Stomach smooth muscle (tissue), 2 donors: ENCODE results near the gene ODF2L.
A peak's percentile ranks its signal among the peaks of the same experiment; 100 is the strongest.

Experiments
- H3K27ac ChIP-seq: one replicate; pipeline ENCODE4 v1.7.0; 2013; ENCODE audit warnings: mild to moderate bottlenecking, low read length, inconsistent platforms
- H3K27me3 ChIP-seq, 2 donors: one replicate each; pipeline ENCODE4 v1.7.0; 2013; ENCODE audit warnings: low read length in 2 of 2; ENCODE audit not compliant: insufficient read depth in 2 of 2, control insufficient read depth in 1 of 2
- H3K36me3 ChIP-seq, 2 donors: one replicate each; pipeline ENCODE4 v1.7.0; 2013; ENCODE audit warnings: low read length in 2 of 2; ENCODE audit not compliant: control insufficient read depth in 2 of 2, insufficient read depth in 2 of 2
- H3K4me1 ChIP-seq: one replicate; pipeline ENCODE4 v1.7.0; 2013; ENCODE audit warnings: low read length; ENCODE audit not compliant: control insufficient read depth, insufficient read depth
- H3K4me3 ChIP-seq, 2 donors: one replicate each; pipeline ENCODE4 v1.7.0; 2013; ENCODE audit warnings: low read length in 2 of 2
- H3K9ac ChIP-seq, 2 donors: one replicate each; pipeline ENCODE4 v1.7.0; 2013; ENCODE audit warnings: low read length in 2 of 2, mild to moderate bottlenecking in 1 of 2
- H3K9me3 ChIP-seq, 2 donors: one replicate each; pipeline ENCODE4 v1.7.0; 2013; ENCODE audit warnings: low read length in 2 of 2; ENCODE audit not compliant: control insufficient read depth in 2 of 2
- donor health status: healthy.
- donor health status: Pancreatic carcinoma.

ODF2L gene

GRCh38 chr1:86395751-86396497 lies at the start of gene ODF2L:
Gene ODF2L, minus strand, starts transcription at chr1:86396323. Its CDS starts 9,296 bp downstream, at chr1:86387027.
- Histone ChIP-seq H3K9me3 (no peaks in the 10 kb centered on the region), H3K9ac (peak within 1 kb of the TSS; percentile 72 to 81), H3K4me3 (peak within 1 kb of the TSS; percentile 98), H3K4me1 (peaks cover 10% of the 10 kb centered on the region), H3K27ac (peak within 1 kb of the TSS; percentile 56), H3K27me3 (no peaks in the 10 kb centered on the region), H3K36me3 (no peaks in the 10 kb centered on the region)

GRCh38 chr1:86445919-86446318 lies 49.8 kb upstream of the ODF2L start:
- Histone ChIP-seq H3K9ac (no peak overlapping the region), H3K27me3 (no peaks in the 10 kb centered on the region), H3K4me3 (no peak overlapping the region), H3K27ac (no peak overlapping the region), H3K9me3 (no peaks in the 10 kb centered on the region), H3K36me3 (no peaks in the 10 kb centered on the region), H3K4me1 (no peaks in the 10 kb centered on the region)

- Histone ChIP-seq H3K9ac (no peak overlapping the region), H3K36me3 (no peaks in the 10 kb centered on the region), H3K27ac (no peak overlapping the region), H3K27me3 (no peaks in the 10 kb centered on the region), H3K9me3 (no peaks in the 10 kb centered on the region), H3K4me1 (no peaks in the 10 kb centered on the region), H3K4me3 (no peak overlapping the region)
Measured at GRCh38 chr1:86441997-86442396, 45.9 kb upstream of the ODF2L start.

GRCh38 chr1:86441581-86441980 lies 45.5 kb upstream of the ODF2L start:
- Histone ChIP-seq H3K27me3 (no peaks in the 10 kb centered on the region), H3K36me3 (no peaks in the 10 kb centered on the region), H3K4me3 (no peak overlapping the region), H3K9me3 (no peaks in the 10 kb centered on the region), H3K9ac (no peak overlapping the region), H3K27ac (no peak overlapping the region), H3K4me1 (no peaks in the 10 kb centered on the region)

GRCh38 chr1:86436041-86436440 lies 39.9 kb upstream of the ODF2L start:
- no peaks in the 10 kb centered on the region for H3K4me1 ChIP-seq
- no peak overlapping the region for H3K27ac ChIP-seq
- H3K36me3 ChIP-seq, result no peaks in the 10 kb centered on the region
- H3K9me3 ChIP-seq, result no peaks in the 10 kb centered on the region
- H3K9ac ChIP-seq, result no peak overlapping the region
- no peak overlapping the region for H3K4me3 ChIP-seq
- no peaks in the 10 kb centered on the region for H3K27me3 ChIP-seq

GRCh38 chr1:86435327-86435726 lies 39.2 kb upstream of the ODF2L start:
- Histone ChIP-seq H3K4me1 (no peaks in the 10 kb centered on the region), H3K9ac (no peak overlapping the region), H3K9me3 (no peaks in the 10 kb centered on the region), H3K36me3 (no peaks in the 10 kb centered on the region), H3K4me3 (no peak overlapping the region), H3K27me3 (no peaks in the 10 kb centered on the region), H3K27ac (no peak overlapping the region)

- Histone ChIP-seq H3K4me3 (no peak overlapping the region), H3K9ac (no peak overlapping the region), H3K4me1 (no peaks in the 10 kb centered on the region), H3K27me3 (no peaks in the 10 kb centered on the region), H3K36me3 (no peaks in the 10 kb centered on the region), H3K9me3 (no peaks in the 10 kb centered on the region), H3K27ac (no peak overlapping the region)
Measured at GRCh38 chr1:86434059-86434458, 37.9 kb upstream of the ODF2L start.

GRCh38 chr1:86430376-86430775 lies 34.3 kb upstream of the ODF2L start:
- H3K9ac ChIP-seq, result no peak overlapping the region
- no peaks in the 10 kb centered on the region for H3K36me3 ChIP-seq
- no peak overlapping the region for H3K27ac ChIP-seq
- H3K27me3 ChIP-seq, result no peaks in the 10 kb centered on the region
- no peaks in the 10 kb centered on the region for H3K4me1 ChIP-seq
- H3K4me3 ChIP-seq, result no peak overlapping the region
- no peaks in the 10 kb centered on the region for H3K9me3 ChIP-seq

GRCh38 chr1:86429835-86430234 lies 33.7 kb upstream of the ODF2L start:
- H3K4me1 ChIP-seq, result no peaks in the 10 kb centered on the region
- no peaks in the 10 kb centered on the region for H3K36me3 ChIP-seq
- no peak overlapping the region for H3K9ac ChIP-seq
- H3K4me3 ChIP-seq, result no peak overlapping the region
- no peaks in the 10 kb centered on the region for H3K9me3 ChIP-seq
- no peak overlapping the region for H3K27ac ChIP-seq
- H3K27me3 ChIP-seq, result no peaks in the 10 kb centered on the region

- Histone ChIP-seq H3K27ac (no peak overlapping the region), H3K27me3 (no peaks in the 10 kb centered on the region), H3K9ac (no peak overlapping the region), H3K36me3 (no peaks in the 10 kb centered on the region), H3K4me1 (no peaks in the 10 kb centered on the region), H3K9me3 (no peaks in the 10 kb centered on the region), H3K4me3 (no peak overlapping the region)
Measured at GRCh38 chr1:86429122-86429725, 33.1 kb upstream of the ODF2L start.

GRCh38 chr1:86423873-86424272 lies 27.8 kb upstream of the ODF2L start, which contains the start of gene CLCA2:
Gene CLCA2, plus strand, starts transcription at chr1:86424171. Its CDS starts 77 bp downstream, at chr1:86424248.
- H3K36me3 ChIP-seq, result no peaks in the 10 kb centered on the region
- H3K9me3 ChIP-seq, result no peaks in the 10 kb centered on the region
- H3K4me1 ChIP-seq, result no peaks in the 10 kb centered on the region
- no peaks in the 10 kb centered on the region for H3K27me3 ChIP-seq
- H3K27ac ChIP-seq, result no peak within 1 kb of the TSS
- H3K9ac ChIP-seq, result no peak within 1 kb of the TSS
- no peak within 1 kb of the TSS for H3K4me3 ChIP-seq
